SK-N-SH (cell line): Measurements from ENCODE around the gene RABAC1. TPM values are rescaled to one million over a fixed set of nuclear protein-coding genes. Genes with fewer than 3 reads are reported as not detected.

Experiments used
- CTCF ChIA-PET: fragments of 300-600, 350-600 bp; formaldehyde crosslinking; extraction: SDS; loops from one replicate; lab custom pipeline; 2021; lab: Yijun Ruan, JAX
- POLR2A ChIA-PET: fragments of 350-600 bp; sonication (Branson Sonifier 250); formaldehyde crosslinking; extraction: SDS; loops from one replicate; lab custom pipeline; 2020; ENCODE audit warnings: antibody characterized with exemption, inconsistent platforms; lab: Yijun Ruan, JAX
- DNase-seq: peaks from one replicate; pipeline ENCODE4 v3.0.0; 2012
- H2AFZ ChIP-seq: fragments of 200-600 bp; sonication (generic); 2 replicates; pipeline ENCODE4 v1.8.1; 2016; ENCODE audit warnings: antibody characterized with exemption, mild to moderate bottlenecking, low read depth
- H3F3A ChIP-seq: fragments of 200-600 bp; sonication (generic); replicated peaks from 2 replicates; pipeline ENCODE3; 2016; ENCODE audit warnings: antibody characterized with exemption, mild to moderate bottlenecking; ENCODE audit not compliant: insufficient read depth
- H3K27ac ChIP-seq, 2 experiments: fragments of 200-500 bp in 1 of 2; fragments of 200-600 bp in 1 of 2; sonication (Bioruptor generic) in 1 of 2; sonication (generic), shearing (Covaris generic) in 1 of 2; 2 replicates each; pipeline versions ENCODE4 v1.5.1 to v1.6.1; 2014 to 2016; ENCODE audit warnings: low read depth in 2 of 2, inconsistent platforms in 1 of 2, low read length in 1 of 2, mild to moderate bottlenecking in 1 of 2, mixed read lengths in 1 of 2
- H3K27me3 ChIP-seq: fragments of 200-600 bp; sonication (generic), shearing (Covaris generic); 2 replicates; pipeline ENCODE4 v1.6.1; 2016; ENCODE audit warnings: mixed run types; ENCODE audit not compliant: insufficient read depth
- H3K36me3 ChIP-seq, 2 experiments: fragments of 200-500 bp in 1 of 2; fragments of 200-600 bp in 1 of 2; sonication (Bioruptor generic) in 1 of 2; sonication (generic) in 1 of 2; replicated peaks in 1 of 2; 2 replicates each; pipeline versions ENCODE3 to v1.5.1; 2014 to 2016; ENCODE audit warnings: low read length in 1 of 2, mild to moderate bottlenecking in 1 of 2; ENCODE audit not compliant: insufficient read depth in 2 of 2, control insufficient read depth in 1 of 2
- H3K4me1 ChIP-seq, 2 experiments: fragments of 200-500 bp in 1 of 2; fragments of 200-600 bp in 1 of 2; sonication (Bioruptor generic) in 1 of 2; sonication (generic), shearing (Covaris generic) in 1 of 2; 2 replicates each; pipeline versions ENCODE4 v1.5.1 to v1.6.1; 2014 to 2016; ENCODE audit warnings: low read depth in 1 of 2, low read length in 1 of 2, mixed run types in 1 of 2; ENCODE audit not compliant: insufficient read depth in 2 of 2, control insufficient read depth in 1 of 2
- H3K4me2 ChIP-seq: fragments of 200-600 bp; sonication (generic), shearing (Covaris generic); 2 replicates; pipeline ENCODE4 v1.6.1; 2017; ENCODE audit warnings: mixed run types
- H3K4me3 ChIP-seq, 2 experiments: fragments of 200-500 bp in 1 of 2; fragments of 200-600 bp in 1 of 2; sonication (Bioruptor generic) in 1 of 2; sonication (generic), shearing (Covaris generic) in 1 of 2; 2 replicates each; pipeline versions ENCODE4 v1.5.1 to v1.8.1; 2014 to 2016; ENCODE audit warnings: low read depth in 2 of 2, inconsistent platforms in 1 of 2, low read length in 1 of 2, mild to moderate bottlenecking in 1 of 2, mixed read lengths in 1 of 2, moderate library complexity in 1 of 2
- H3K79me2 ChIP-seq: fragments of 200-600 bp; sonication (generic); 2 replicates; pipeline ENCODE4 v1.8.1; 2017; ENCODE audit warnings: mild to moderate bottlenecking; ENCODE audit not compliant: insufficient read depth
- H3K9ac ChIP-seq: fragments of 200-600 bp; sonication (generic); 2 replicates; pipeline ENCODE4 v1.6.1; 2017; ENCODE audit warnings: mixed run types
- H3K9me2 ChIP-seq: fragments of 200-600 bp; sonication (generic); 2 replicates; pipeline ENCODE4 v1.6.1; 2017; ENCODE audit warnings: mixed run types
- H3K9me3 ChIP-seq: fragments of 200-600 bp; sonication (generic); 2 replicates; pipeline ENCODE4 v1.6.1; 2017; ENCODE audit warnings: mixed run types, mild to moderate bottlenecking, moderate library complexity
- H4K20me1 ChIP-seq: fragments of 200-600 bp; sonication (generic); 2 replicates; pipeline ENCODE4 v1.6.1; 2017; ENCODE audit warnings: mild to moderate bottlenecking, mixed run types; ENCODE audit not compliant: insufficient read depth
- EZH2phosphoT487 ChIP-seq: fragments of 200-600 bp; sonication (generic); IDR thresholded peaks from 2 replicates; pipeline ENCODE4 v1.6.1; 2017; ENCODE audit warnings: low read depth, mixed run types, mild to moderate bottlenecking, antibody characterized with exemption, moderate library complexity, borderline replicate concordance
- FOXJ3 ChIP-seq: sonication (generic); formaldehyde crosslinking; IDR thresholded peaks from 2 replicates; pipeline ENCODE4 v1.5.1; 2020; ENCODE audit warnings: mild to moderate bottlenecking, missing genetic modification reagents
- MXI1 ChIP-seq: IDR thresholded peaks from 2 replicates; pipeline ENCODE4 v1.6.1; 2012; ENCODE audit warnings: mild to moderate bottlenecking, low read depth, low read length, improper control_type of control experiment
- NFIC ChIP-seq: IDR thresholded peaks from 2 replicates; pipeline ENCODE4 v1.4.0; 2012; ENCODE audit warnings: borderline replicate concordance
- NRF1 ChIP-seq: IDR thresholded peaks from 2 replicates; pipeline ENCODE4 v1.6.1; 2012; ENCODE audit warnings: low read depth, mild to moderate bottlenecking, low read length
- POLR2AphosphoS5 ChIP-seq: IDR thresholded peaks from 2 replicates; pipeline ENCODE4 v1.6.1; 2012; ENCODE audit warnings: low read depth, low read length
- RCOR1 ChIP-seq: fragments of 150-350 bp; IDR thresholded peaks from 2 replicates; pipeline ENCODE4 v1.6.1; 2017; ENCODE audit warnings: antibody characterized with exemption, low read length
- RFX5 ChIP-seq: IDR thresholded peaks from 2 replicates; pipeline ENCODE4 v1.6.1; 2012; ENCODE audit warnings: mild to moderate bottlenecking, improper control_type of control experiment, low read length
- RXRA ChIP-seq: IDR thresholded peaks from 2 replicates; pipeline ENCODE4 v1.4.0; 2012; ENCODE audit warnings: low read depth, mild to moderate bottlenecking, borderline replicate concordance
- SMC3 ChIP-seq: IDR thresholded peaks from 2 replicates; pipeline ENCODE4 v1.6.1; 2012; ENCODE audit warnings: low read depth, low read length, improper control_type of control experiment
- TCF12 ChIP-seq: IDR thresholded peaks from 2 replicates; pipeline ENCODE4 v1.4.0; 2012
- YY1 ChIP-seq: IDR thresholded peaks from 2 replicates; pipeline ENCODE4 v1.4.0; 2012; ENCODE audit warnings: low read depth, mild to moderate bottlenecking
- WGBS: methylation state at CpG from one replicate; pipeline ENCODE4 v1.1.6; 2017; ENCODE audit warnings: low lambda C conversion rate; 5-methylcytosine and 5-hydroxymethylcytosine counted together
- polyA plus RNA-seq, 3 experiments: library from polyadenylated mRNA; depleted of rRNA; stranded (reverse); fragments of >200 nt; gene quantifications; 2 replicates each; pipeline ENCODE4 v1.2.3, GENCODE V29; 2012
- TF ChIP-seq, protein P1 (sequence below): IDR thresholded peaks from 2 replicates; pipeline ENCODE4; 2012
- TF ChIP-seq, protein P2 (sequence below): IDR thresholded peaks from 2 replicates; pipeline ENCODE4 v1.6.1; 2012; ENCODE audit warnings: mild to moderate bottlenecking, low read depth, low read length, moderate library complexity
- TF ChIP-seq, protein P3 (sequence below): IDR thresholded peaks from 2 replicates; pipeline ENCODE4 v1.4.0; 2012; ENCODE audit warnings: low read depth, borderline replicate concordance
- TF ChIP-seq, protein P4 (sequence below): fragments of 150-350 bp; IDR thresholded peaks from 2 replicates; pipeline ENCODE4 v1.6.1; 2017; ENCODE audit warnings: antibody characterized with exemption, low read length, low read depth, borderline replicate concordance

The RABAC1 gene
- polyA plus RNA-seq, 1 of the 3 experiments (the other 2 are of a cell fraction) = 287 TPM

DNA sequence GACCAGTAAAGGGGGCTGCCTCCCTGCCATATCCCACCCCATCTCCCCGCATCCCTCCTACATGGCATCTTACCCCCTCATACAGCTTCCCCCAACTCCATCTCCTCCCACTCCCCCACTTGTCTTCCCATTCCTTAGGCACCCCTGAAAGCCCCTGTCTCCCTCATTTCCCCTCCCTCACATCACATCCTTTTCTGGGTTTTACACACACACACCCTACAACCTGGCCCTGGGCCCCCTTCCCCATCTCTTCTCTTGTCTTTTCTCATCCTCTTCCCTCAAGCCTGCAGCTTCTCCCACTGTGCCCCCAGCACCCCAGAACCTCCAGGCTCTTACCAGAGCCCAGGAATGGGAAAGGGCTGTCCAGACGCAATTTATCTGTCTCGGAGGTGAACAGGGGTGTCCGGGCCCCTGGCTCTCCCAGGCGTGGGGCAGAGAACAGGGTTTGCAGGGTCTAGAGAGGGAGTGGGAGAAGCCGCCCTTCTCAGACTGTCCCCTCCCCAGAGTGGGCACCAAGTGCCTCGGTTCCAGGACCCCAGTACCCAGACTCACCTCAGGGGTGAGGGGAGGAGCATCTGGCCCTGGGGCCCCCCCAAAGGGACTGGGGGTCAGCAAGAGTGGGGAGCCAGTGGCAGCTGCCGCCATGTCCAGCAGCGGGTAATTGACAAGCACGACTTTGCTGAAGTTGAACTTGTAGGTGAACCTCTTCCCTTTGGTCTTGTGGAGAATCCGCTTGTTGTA lies 50.2 kb downstream of the RABAC1 start:
- TF ChIP-seq, protein P1, sequence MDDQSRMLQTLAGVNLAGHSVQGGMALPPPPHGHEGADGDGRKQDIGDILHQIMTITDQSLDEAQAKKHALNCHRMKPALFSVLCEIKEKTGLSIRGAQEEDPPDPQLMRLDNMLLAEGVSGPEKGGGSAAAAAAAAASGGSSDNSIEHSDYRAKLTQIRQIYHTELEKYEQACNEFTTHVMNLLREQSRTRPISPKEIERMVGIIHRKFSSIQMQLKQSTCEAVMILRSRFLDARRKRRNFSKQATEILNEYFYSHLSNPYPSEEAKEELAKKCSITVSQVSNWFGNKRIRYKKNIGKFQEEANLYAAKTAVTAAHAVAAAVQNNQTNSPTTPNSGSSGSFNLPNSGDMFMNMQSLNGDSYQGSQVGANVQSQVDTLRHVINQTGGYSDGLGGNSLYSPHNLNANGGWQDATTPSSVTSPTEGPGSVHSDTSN = no peak
- TF ChIP-seq TCF12 = no peak
- no peak for TF ChIP-seq SMC3
- TF ChIP-seq, protein P2, sequence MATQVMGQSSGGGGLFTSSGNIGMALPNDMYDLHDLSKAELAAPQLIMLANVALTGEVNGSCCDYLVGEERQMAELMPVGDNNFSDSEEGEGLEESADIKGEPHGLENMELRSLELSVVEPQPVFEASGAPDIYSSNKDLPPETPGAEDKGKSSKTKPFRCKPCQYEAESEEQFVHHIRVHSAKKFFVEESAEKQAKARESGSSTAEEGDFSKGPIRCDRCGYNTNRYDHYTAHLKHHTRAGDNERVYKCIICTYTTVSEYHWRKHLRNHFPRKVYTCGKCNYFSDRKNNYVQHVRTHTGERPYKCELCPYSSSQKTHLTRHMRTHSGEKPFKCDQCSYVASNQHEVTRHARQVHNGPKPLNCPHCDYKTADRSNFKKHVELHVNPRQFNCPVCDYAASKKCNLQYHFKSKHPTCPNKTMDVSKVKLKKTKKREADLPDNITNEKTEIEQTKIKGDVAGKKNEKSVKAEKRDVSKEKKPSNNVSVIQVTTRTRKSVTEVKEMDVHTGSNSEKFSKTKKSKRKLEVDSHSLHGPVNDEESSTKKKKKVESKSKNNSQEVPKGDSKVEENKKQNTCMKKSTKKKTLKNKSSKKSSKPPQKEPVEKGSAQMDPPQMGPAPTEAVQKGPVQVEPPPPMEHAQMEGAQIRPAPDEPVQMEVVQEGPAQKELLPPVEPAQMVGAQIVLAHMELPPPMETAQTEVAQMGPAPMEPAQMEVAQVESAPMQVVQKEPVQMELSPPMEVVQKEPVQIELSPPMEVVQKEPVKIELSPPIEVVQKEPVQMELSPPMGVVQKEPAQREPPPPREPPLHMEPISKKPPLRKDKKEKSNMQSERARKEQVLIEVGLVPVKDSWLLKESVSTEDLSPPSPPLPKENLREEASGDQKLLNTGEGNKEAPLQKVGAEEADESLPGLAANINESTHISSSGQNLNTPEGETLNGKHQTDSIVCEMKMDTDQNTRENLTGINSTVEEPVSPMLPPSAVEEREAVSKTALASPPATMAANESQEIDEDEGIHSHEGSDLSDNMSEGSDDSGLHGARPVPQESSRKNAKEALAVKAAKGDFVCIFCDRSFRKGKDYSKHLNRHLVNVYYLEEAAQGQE = no peak
- TF ChIP-seq, protein P3, sequence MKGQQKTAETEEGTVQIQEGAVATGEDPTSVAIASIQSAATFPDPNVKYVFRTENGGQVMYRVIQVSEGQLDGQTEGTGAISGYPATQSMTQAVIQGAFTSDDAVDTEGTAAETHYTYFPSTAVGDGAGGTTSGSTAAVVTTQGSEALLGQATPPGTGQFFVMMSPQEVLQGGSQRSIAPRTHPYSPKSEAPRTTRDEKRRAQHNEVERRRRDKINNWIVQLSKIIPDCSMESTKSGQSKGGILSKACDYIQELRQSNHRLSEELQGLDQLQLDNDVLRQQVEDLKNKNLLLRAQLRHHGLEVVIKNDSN = no peak
- no peak for TF ChIP-seq RCOR1
- Histone ChIP-seq H2AFZ (no peak overlapping the region), H3K4me3 (no peak overlapping the region), H3K4me2 (no peak overlapping the region), H4K20me1 (0 out of 2 replicates have a peak, but pooled peaks cover 5% of the 10 kb centered on the region), H3K27ac (no peak overlapping the region), H3K9me2 (no peaks in the 10 kb centered on the region), H3K27me3 (peaks cover 20% of the 10 kb centered on the region), H3K9ac (no peak overlapping the region), H3K79me2 (no peaks in the 10 kb centered on the region), H3K36me3 (peaks cover 0 to 26% of the 10 kb centered on the region in 2 experiments), H3K4me1 (peaks cover 0 to 13% of the 10 kb centered on the region in 2 experiments; a peak in 1 of 4 replicates), H3K9me3 (no peaks in the 10 kb centered on the region), H3F3A (peaks cover 3% of the 10 kb centered on the region)
- no peak for DNase-seq
- ChIA-PET POLR2A (no interaction called here), CTCF (interaction anchor here (1.3 to 2.0 kb wide), 2 partner anchors 36 to 42 kb away, joined by 4 to 10 read pairs; no protein-coding TSS in a partner anchor)
- 92% methylated on average over 11 of the region's 11 CpGs for WGBS

DNA sequence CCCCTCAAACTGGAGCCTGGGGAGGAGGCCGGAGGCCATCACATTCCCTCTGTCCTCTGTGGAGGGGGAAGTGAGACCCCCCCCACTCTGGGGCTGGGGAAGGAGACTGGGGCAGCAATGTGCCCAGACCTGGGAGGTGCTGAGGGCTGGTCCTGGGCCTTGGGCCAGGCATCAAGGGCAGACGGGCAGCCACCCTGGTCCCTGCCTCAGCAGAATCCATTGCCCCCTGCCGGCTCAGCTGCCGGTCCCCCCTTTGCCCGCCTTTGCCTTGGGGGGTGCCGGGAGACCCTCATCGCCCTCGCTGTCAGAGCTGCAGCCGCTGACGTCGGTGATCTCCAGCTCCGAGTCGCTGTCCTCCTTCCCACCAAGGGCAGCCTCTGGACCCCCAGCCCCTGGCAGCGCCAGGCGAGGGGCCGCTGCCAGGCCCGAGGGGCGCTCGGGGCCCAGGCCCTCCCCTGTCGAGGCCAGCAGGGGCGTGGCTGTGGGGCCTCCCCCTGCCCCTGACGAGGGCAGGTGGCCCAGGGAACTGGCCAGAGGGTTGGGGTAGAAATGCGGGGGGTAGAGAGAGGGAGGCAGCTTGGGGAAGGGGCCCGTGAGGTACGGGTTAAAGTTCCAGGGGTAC lies 51.0 kb downstream of the RABAC1 start:
- Histone ChIP-seq H2AFZ (no peak overlapping the region), H3K4me3 (no peak overlapping the region), H3K9me3 (no peaks in the 10 kb centered on the region), H3K79me2 (no peaks in the 10 kb centered on the region), H3K27me3 (peaks cover 12% of the 10 kb centered on the region), H3F3A (peaks cover 3% of the 10 kb centered on the region), H3K36me3 (peaks cover 3 to 34% of the 10 kb centered on the region in 2 experiments), H4K20me1 (0 out of 2 replicates have a peak, but pooled peaks cover 5% of the 10 kb centered on the region), H3K4me2 (no peak overlapping the region), H3K9ac (no peak overlapping the region), H3K27ac (no peak overlapping the region), H3K9me2 (no peaks in the 10 kb centered on the region), H3K4me1 (peaks cover 0 to 13% of the 10 kb centered on the region in 2 experiments; a peak in 1 of 4 replicates)
- no peak for DNase-seq
- CTCF ChIA-PET = interaction anchor here (0.8 to 2.0 kb wide), 3 partner anchors 26 to 43 kb away, joined by 3 to 10 read pairs (median 4); no protein-coding TSS in a partner anchor
- 89% methylated on average over 23 of the region's 25 CpGs for WGBS
- POLR2A ChIA-PET = no interaction called here
- TF ChIP-seq NRF1 (no peak), POLR2AphosphoS5 (no peak), RFX5 (no peak), MXI1 (no peak), FOXJ3 (CRISPR knock-in tag) (no peak), YY1 (no peak), EZH2phosphoT487 (no peak), TCF12 (no peak), RXRA (no peak), NFIC (no peak)
- TF ChIP-seq, protein P1 = no peak
- TF ChIP-seq, protein P4, sequence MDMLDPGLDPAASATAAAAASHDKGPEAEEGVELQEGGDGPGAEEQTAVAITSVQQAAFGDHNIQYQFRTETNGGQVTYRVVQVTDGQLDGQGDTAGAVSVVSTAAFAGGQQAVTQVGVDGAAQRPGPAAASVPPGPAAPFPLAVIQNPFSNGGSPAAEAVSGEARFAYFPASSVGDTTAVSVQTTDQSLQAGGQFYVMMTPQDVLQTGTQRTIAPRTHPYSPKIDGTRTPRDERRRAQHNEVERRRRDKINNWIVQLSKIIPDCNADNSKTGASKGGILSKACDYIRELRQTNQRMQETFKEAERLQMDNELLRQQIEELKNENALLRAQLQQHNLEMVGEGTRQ = no peak
- TF ChIP-seq, protein P3 = no peak
